Measurements from ENCODE around the gene SMCR8.

- TF ChIP-seq CTCF (IDR thresholded peaks at IDR 0.05 in 4 of 5, conservative IDR thresholded peaks at IDR 0.05 in 1 of 5) (no peak), POLR2A (IDR thresholded peaks at IDR 0.05) (no peak)
Observed at GRCh38 chr17:18285296-18285695, 29.8 kb upstream of the SMCR8 start.
